HUES64 (cell line): ENCODE measurements around the gene POLD2.

Experiments used
- H3K27ac ChIP-seq: 2 replicates; pipeline ENCODE4 v1.7.0; 2013; ENCODE audit warnings: low read depth, low read length, inconsistent platforms
- H3K27me3 ChIP-seq: 2 replicates; pipeline ENCODE4 v1.6.1; 2013; ENCODE audit warnings: mild to moderate bottlenecking, low read length; ENCODE audit not compliant: insufficient read depth
- H3K36me3 ChIP-seq: 2 replicates; pipeline ENCODE4 v1.6.1; 2013; ENCODE audit warnings: mild to moderate bottlenecking, low read length; ENCODE audit not compliant: insufficient read depth
- H3K4me1 ChIP-seq: 2 replicates; pipeline ENCODE4 v1.6.1; 2013; ENCODE audit warnings: mild to moderate bottlenecking, low read length, moderate library complexity; ENCODE audit not compliant: insufficient read depth
- H3K4me3 ChIP-seq: 2 replicates; pipeline ENCODE4 v1.5.1; 2013; ENCODE audit warnings: mild to moderate bottlenecking, low read length, moderate library complexity
- H3K9ac ChIP-seq: 2 replicates; pipeline ENCODE4 v1.6.1; 2013; ENCODE audit warnings: mild to moderate bottlenecking, low read depth, low read length
- H3K9me3 ChIP-seq: 2 replicates; pipeline ENCODE4 v1.6.1; 2013; ENCODE audit warnings: low read depth, low read length; ENCODE audit not compliant: insufficient read depth
- WGBS: fragments of 150-250, 120-280 bp; methylation state at CpG from one replicate; pipeline ENCODE4 v1.1.7; 2013; ENCODE audit warnings: missing lambda C conversion rate; 5-methylcytosine and 5-hydroxymethylcytosine counted together

The POLD2 gene

DNA sequence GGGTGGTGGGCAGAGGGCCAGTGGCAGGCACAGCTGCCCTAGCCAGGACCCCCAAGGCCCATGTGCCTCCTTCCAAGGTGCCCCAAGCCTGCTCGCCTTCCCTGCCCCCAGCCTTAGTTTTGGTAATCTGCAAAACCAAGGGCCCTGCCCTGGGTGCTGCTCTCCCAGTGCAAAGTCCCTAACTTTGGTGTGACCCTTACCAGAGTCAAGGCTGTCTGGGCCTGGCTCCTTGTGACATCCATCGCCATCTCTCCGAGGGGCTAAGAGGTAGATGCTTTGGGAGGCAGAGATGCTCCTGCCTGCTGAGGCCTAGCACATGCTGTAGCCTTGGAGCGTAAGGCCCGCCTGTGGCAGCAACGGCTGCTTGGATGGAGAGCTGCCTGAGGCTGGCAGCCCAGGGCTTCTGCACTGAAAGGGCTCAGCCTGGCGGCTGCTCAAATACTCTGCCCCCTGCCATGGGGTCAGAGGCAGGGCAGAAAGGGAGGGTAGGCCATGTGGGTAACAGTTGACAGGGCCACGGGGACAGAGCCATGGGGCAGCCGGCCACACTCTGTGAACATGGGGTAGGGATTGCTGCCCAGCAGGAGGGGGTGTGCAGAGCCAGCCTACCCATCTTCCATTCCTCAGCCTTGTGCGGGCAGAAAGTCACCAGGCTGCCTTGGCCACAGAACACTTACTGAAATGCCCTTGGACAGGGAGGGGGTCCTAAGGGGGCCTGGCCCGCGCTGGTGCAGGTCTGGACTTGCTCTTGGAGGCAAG, 35.7 kb upstream of the POLD2 start:
- Histone ChIP-seq H3K27me3 (no peaks in the 10 kb centered on the region), H3K36me3 (no peaks in the 10 kb centered on the region), H3K27ac (no peak overlapping the region), H3K4me3 (no peak overlapping the region), H3K9me3 (no peaks in the 10 kb centered on the region), H3K9ac (no peak overlapping the region), H3K4me1 (peaks cover 7% of the 10 kb centered on the region; the same call in 1 of the 2 replicates)
- 91% methylated on average over 12 of the region's 12 CpGs for WGBS

DNA sequence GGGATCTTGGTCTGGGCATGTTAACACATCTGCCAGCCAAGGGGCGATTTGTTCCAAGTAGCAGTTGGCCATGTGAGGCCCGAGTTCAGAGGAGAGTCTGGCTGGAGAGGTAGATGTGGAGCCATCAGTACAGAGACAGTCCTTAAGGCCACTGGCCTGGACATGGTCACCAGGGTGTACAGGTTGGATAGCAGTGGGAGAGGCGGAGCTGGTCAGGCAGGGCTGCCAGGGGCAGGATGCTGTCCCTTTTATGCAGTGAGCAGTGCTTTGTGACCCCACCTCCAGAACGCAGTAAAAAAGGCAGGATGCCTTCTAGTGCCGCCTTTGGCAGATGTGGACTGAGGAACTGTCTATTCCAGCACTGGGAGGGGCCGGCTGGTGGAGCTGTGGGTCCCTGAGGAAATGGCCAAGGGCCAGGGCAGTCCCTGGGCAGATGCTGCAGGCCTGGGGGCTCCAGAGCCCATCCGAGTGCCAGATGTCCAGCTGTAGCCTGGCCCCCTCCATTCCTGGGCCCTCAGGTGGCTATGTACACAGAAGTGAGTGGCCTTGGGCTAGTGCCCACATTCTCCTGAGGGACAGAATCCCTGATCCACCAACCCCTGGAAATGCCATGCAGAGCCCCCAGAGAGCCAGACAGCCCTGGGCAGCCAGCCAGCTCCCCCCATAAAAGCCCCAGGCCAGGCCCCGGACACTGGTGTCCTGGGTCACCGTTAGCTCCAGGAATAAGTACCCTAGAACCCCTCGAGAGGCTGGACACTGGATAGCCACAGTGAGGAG, 34.9 kb upstream of the POLD2 start:
- H3K4me3 ChIP-seq = no peak overlapping the region
- H3K4me1 ChIP-seq = peaks cover 1% of the 10 kb centered on the region; the same call in 1 of the 2 replicates
- no peaks in the 10 kb centered on the region for H3K9me3 ChIP-seq
- no peak overlapping the region for H3K27ac ChIP-seq
- 89% methylated on average over 10 of the region's 10 CpGs for WGBS
- H3K9ac ChIP-seq = no peak overlapping the region
- H3K36me3 ChIP-seq = no peaks in the 10 kb centered on the region
- H3K27me3 ChIP-seq = no peaks in the 10 kb centered on the region

DNA sequence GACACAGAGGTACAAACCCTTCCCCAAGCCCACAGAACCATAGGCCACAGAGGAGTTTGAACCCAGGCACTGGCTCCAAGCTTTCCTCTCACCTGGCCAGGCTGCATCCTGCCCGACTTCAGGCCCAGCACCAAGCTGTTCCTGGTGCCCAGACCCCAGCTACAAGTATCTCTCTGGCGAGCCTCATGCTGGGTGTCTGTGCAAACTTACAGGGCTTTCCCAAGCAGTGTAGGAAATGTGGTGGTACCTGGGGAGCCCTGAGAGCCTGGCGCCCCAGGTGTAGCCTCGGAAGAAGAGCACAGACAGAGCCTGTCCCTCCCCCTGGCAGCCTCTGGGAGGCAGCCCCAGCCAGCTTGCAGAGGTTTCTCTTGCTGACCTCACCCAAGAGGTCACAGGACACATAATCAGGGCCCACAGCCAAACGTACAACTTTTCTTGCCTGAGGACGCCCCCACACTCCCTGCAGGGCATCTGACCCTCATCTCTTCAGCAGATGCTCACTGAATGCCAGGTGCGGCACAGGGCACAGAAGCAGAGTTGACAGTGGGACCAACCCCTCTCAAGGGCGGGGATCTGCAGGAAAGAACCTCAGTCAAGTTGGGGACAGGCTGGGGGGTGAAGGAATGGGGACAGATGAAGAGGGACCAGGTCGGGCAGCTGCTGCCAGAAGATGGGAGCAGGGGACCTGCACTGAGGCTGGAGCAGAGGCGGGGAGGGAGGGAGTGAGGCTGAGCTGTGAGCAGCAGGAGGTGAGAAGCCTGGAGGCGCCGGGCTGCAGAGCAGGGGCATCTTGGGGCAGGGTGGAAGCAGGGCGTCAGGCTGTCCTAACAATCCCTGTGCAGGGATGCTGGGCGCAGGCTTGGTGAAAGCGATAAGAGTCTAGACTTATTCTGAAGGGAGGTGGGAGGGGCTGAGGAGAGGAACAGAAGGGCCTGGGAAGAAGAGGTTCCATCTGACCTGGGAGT, 34.0 kb upstream of the POLD2 start:
- WGBS = 80% methylated on average over 15 of the region's 15 CpGs
- H3K27ac ChIP-seq = no peak overlapping the region
- no peak overlapping the region for H3K9ac ChIP-seq
- H3K27me3 ChIP-seq = no peaks in the 10 kb centered on the region
- no peaks in the 10 kb centered on the region for H3K36me3 ChIP-seq
- H3K4me1 ChIP-seq = no peaks in the 10 kb centered on the region
- H3K4me3 ChIP-seq = no peak overlapping the region
- H3K9me3 ChIP-seq = no peaks in the 10 kb centered on the region

DNA sequence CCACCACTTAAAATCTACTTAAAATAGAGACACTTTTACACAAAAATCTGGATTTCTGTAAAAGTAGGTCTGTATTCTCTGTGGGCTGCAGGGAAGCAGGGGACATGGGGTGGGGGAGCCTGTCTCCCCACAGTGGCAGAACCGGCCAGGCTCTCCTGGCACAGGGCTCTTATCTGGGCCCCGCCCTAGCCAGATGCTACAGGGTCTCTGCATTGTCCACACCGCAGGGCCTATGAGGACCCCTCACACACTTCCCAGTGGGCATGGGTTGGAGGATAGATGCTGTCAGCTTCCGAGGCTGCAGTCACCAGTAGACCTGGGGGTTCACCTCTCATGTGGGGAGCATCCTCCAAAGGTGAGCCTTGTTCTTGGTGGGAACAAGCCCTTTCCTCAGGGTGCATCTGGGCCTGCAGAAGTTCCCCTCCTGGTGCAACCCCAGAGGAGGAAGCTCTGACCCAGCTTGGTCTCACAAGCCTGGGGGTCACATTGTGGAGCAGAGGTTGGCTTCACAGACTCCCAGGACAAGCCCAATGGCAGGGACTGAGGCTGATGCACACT, 33.2 kb upstream of the POLD2 start:
- Histone ChIP-seq H3K36me3 (no peaks in the 10 kb centered on the region), H3K27me3 (no peaks in the 10 kb centered on the region), H3K9me3 (no peaks in the 10 kb centered on the region), H3K4me3 (no peak overlapping the region), H3K27ac (no peak overlapping the region), H3K4me1 (no peaks in the 10 kb centered on the region), H3K9ac (no peak overlapping the region)
- 93% methylated on average over 4 of the region's 4 CpGs for WGBS

DNA sequence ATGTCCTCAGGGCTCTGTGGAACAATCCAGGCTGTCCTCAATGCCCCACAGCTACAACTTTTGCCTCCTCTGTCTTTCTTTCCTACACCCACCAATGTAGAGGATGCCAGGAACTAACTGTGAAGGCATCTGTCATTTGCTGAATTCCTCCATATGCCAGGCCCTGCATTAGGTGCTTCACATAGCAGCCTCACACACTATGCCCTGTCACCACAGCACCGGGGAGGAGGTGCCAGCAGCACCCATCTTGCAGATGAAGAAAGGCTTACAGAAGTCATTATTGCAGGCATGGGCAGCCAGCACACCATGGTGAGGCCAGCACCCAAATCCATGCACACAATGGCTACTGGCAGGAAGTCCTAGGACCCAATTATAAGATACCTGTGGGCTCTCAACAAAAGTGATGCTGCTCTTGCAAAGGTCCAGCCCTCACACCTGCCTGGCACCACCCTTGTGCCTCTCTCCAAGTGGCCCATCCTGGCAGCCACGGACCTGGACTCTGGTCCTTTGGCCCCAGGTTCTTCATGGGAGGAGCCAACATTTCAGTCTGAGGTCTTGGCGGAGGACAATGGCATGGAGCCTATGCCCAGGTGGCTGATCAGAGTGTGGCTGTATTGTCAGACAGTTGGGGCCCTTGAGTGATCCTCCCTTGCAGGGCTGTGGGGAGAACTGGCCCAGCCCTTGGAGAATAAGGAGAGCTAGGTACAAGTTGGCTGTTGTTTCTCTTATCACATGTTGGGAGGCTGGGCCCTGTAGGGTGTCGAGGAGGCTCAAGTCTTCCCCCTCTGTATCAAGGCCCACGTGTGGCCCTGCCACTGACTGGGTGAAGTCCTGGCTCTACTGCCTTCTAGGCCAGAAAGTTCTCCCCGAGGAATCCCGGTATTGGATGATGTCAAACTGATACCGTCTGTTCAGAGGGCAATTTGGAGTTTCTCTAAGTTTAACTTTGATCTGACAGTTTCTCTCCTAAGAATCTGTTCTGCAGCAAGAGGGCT, 32.1 kb upstream of the POLD2 start:
- Histone ChIP-seq H3K4me1 (no peaks in the 10 kb centered on the region), H3K27ac (no peak overlapping the region), H3K4me3 (no peak overlapping the region), H3K9ac (no peak overlapping the region), H3K36me3 (no peaks in the 10 kb centered on the region), H3K27me3 (no peaks in the 10 kb centered on the region), H3K9me3 (no peaks in the 10 kb centered on the region)
- WGBS = 90% methylated on average over 8 of the region's 8 CpGs

DNA sequence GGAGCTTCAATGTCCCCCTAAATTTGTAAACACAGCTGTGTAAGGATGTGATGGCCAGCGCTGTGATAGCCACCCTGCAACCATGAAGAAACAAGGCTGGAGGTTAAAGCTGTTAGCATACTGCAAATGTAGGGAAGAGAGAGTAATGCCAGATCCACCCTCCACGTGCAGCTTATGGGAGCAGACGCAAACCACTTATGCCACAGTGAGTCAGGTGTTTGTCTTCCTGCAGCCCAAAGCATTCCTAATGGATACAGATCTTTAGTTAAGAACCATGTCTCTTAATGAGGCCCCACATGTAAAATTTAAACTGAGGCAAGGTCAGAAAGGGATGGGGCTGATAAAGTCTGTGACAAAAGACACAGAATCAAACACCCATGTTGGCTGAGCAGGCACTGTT, 31.4 kb upstream of the POLD2 start:
- no peaks in the 10 kb centered on the region for H3K4me1 ChIP-seq
- H3K27ac ChIP-seq = no peak overlapping the region
- no peaks in the 10 kb centered on the region for H3K36me3 ChIP-seq
- H3K9ac ChIP-seq = no peak overlapping the region
- WGBS = 81% methylated on average over 3 of the region's 3 CpGs
- no peaks in the 10 kb centered on the region for H3K27me3 ChIP-seq
- no peak overlapping the region for H3K4me3 ChIP-seq
- no peaks in the 10 kb centered on the region for H3K9me3 ChIP-seq

DNA sequence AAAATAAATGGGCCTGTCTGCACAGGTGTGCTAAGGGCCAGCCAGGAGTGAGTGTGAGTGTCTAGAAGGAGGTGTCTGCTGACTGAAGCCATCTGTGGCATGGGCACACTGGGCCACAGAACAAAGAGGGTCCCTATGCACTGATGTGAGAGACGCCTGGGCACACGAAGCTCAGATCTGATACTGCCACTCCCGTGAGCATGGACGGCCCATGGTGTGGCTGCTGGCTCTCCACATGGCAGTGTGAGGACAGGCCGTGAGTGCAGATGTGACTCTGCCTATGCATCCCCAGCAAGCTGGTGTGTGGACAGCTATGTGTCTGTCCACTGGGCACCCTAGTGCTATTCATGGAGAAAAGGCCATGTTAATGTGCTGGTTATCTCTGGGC, 30.6 kb upstream of the POLD2 start:
- no peaks in the 10 kb centered on the region for H3K36me3 ChIP-seq
- H3K27ac ChIP-seq = no peak overlapping the region
- no peaks in the 10 kb centered on the region for H3K4me1 ChIP-seq
- 93% methylated on average over 5 of the region's 5 CpGs for WGBS
- H3K4me3 ChIP-seq = no peak overlapping the region
- no peaks in the 10 kb centered on the region for H3K9me3 ChIP-seq
- H3K9ac ChIP-seq = no peak overlapping the region
- no peaks in the 10 kb centered on the region for H3K27me3 ChIP-seq

DNA sequence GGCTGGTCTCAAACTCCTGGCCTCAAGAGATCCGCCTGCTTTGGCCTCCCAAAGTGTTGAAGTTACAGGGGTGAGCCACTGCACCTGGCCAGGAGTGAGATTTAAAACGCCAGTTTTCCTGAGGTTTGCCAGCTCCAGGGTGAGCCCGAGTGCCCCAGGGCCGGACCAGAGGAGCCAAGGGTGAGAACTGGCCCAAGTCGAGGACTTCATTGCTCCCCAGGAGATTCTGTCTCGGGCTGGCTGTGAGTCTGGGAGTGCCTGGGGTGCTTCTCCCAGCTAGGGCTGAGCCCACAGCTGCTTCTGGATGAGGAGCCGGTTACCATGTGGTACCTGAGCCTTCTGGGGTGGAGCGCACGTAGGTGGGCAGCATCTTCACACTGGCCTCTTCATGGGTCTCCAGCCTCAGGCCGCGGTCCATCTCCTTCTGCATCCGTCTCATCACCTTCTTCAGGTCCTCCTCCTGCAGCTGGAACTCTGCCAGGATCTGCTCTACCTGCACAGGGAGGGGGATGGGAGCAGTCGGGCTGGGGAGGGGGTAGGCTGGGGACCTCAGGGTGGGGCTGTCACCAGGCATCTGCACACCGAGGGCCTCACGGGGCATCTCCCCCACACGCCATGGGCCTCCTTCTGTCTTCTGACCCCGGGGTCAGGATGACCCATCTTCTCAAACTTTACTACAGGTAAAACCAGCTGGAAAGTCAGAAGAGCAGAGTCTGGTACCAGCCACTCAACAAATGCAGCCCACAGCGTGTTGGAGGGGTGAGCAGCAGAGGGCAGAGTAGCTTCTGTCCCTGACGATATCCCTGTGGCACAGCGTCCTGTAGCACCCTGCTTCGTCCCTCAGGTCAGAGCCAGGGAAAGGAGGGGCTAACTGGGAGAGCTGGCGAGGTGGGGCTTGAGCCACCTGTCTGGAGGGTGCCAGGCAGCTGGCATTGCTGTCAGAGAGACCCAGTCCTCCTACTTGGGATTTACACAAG, 29.9 kb upstream of the POLD2 start:
- WGBS = 87% methylated on average over 22 of the region's 22 CpGs
- Histone ChIP-seq H3K4me1 (no peaks in the 10 kb centered on the region), H3K4me3 (no peak overlapping the region), H3K27me3 (no peaks in the 10 kb centered on the region), H3K27ac (no peak overlapping the region), H3K9ac (no peak overlapping the region), H3K9me3 (no peaks in the 10 kb centered on the region), H3K36me3 (no peaks in the 10 kb centered on the region)

DNA sequence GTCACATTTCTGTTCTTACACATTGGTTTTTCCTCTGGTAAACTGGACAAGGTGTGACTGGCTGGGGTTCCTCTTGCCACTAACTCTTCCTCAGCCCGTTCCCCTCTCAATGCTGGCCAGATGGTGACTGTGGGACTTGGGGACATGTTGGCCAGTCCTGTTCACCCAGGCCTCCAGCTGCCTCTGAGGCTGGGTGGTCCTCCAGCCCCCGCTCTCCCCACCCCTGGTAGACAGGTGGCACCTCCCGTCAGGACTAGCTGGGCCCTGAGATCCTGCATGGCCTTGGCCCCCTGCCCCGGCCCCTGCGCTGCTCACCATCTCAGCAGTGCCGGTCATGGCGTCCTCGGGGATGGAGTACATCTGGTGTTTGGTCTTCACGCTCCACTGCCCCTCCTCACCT, 28.6 kb upstream of the POLD2 start:
- peaks cover 10% of the 10 kb centered on the region for H3K4me1 ChIP-seq
- H3K9ac ChIP-seq = no peak overlapping the region
- 95% methylated on average over 9 of the region's 9 CpGs for WGBS
- no peaks in the 10 kb centered on the region for H3K27me3 ChIP-seq
- H3K36me3 ChIP-seq = no peaks in the 10 kb centered on the region
- no peak overlapping the region for H3K4me3 ChIP-seq
- H3K27ac ChIP-seq = no peak overlapping the region
- H3K9me3 ChIP-seq = no peaks in the 10 kb centered on the region
